NCI-H2227 (cell line): Measurements from ENCODE around the gene RPL27.
"Not testable (repeated sequence)": the region's sequence is repeated elsewhere in the genome, so short reads cannot be mapped to it uniquely, and the experiment has no call there.

Experiments used
- DNase-seq: peaks from one replicate; lab custom pipeline; 2025; ENCODE audit not compliant: unreplicated experiment; lab: John Stamatoyannopoulos, UW

RPL27 gene

DNA sequence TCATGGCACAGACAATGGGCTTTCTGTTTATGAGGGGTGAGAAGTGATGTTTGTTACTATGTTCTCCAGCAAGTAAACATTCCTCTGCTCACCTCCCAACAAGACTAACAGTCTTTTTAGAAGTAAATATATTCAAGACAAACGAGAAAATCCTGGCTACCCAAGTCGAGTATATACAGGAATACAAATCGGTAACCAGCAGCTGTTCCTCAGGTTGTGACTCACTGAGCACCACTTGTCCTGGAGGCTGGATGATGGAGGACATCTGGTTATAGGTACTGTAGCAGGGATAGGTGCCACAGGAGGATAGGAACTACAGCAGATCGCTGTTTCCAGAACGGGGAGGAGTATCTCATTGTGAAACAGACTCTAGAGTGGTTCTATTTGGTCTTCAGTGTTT is 5.3 kb upstream of the RPL27 start:
- no peak for DNase-seq

DNA sequence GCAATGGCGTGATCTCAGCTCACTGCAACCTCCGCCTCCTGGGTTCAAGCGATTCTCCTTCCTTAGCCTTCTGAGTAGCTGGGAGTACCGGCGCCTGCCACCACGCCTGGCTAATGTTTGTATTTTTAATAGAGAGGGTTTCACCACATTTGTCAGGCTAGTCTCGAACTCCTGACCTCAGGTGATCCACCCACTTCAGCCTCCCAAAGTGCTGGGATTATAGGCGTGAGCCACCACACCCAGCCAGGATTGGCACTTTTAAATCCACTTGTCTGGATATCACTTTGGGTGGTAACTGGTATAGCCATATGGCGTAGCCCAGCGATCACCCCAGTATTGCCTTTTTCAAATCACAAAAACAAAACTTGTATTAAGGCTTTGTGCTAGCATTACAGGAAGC is 4.3 kb upstream of the RPL27 start:
- DNase-seq = not testable (repeated sequence)

DNA sequence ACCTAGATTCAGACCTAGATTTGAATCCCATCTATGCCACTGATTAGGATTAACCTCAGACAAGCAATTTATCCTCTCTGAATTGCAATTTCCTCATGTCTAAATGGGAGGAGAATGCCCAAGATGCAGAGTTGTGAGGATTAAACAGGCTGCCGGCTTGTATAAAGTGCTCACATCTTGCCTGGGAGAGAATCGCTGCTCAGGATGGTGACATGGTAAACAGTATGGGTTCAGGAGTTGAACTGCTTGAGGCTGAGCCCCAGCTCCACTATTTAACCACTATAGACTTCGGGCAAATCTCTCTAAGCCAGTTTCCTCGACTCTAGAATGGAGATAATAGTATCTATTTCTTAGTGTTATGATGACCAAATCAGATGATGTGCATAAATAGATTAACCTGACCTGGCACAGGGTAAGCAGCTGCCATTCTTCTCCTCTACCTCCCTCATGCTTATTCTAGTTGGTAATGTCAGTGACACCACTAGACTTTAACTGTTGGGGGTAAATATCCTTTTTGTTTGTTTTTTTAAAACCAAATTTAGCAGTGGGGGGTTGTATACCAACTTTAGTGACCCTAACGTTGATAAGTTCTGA is 732 bp upstream of the RPL27 start:
- DNase-seq = no peak

DNA sequence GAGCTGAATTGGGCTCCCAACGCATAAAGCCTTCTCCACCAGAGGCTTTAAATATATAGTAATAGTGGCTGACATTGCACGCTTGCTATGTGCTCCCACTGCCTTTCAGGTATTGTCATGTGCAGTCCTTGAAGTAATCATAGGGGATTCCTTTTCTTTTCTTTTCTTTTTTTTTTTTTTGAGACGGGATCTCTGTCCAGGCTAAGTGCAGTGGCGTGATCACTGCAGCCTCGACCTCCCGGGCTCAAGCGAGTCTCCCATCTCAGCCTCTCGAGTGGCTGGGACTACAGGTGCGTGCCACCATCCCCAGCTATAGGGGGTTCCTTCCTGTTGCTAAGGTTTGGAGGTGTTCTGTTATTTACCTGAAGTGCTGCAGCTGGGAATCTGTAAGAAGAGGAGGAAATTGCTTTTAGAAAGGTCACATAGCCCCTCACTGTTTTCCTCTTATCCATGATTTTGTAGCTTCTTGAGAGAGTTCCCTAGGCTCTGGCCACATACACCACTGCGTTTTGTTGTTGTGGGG is 845 bp downstream of the RPL27 start:
- no peak for DNase-seq

DNA sequence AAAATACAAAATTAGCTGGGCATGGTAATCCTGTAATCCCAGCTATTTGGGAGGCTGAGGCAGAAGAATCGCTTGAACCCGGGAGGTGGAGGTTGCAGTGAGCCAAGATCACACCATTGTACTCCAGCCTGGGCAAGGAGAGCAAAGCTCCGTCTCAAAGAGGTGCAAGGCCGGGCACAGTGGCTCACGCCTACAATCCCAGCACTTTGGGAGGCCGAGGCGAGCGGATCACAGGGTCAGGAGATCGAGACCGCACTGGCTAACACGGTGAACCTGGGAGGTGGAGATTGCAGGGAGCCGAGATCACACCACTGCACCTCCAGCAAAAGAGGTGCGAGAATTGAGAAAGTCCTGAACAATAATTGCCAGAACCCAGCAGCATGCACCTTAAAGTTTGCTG is 2.7 kb downstream of the RPL27 start:
- not testable (repeated sequence) for DNase-seq

DNA sequence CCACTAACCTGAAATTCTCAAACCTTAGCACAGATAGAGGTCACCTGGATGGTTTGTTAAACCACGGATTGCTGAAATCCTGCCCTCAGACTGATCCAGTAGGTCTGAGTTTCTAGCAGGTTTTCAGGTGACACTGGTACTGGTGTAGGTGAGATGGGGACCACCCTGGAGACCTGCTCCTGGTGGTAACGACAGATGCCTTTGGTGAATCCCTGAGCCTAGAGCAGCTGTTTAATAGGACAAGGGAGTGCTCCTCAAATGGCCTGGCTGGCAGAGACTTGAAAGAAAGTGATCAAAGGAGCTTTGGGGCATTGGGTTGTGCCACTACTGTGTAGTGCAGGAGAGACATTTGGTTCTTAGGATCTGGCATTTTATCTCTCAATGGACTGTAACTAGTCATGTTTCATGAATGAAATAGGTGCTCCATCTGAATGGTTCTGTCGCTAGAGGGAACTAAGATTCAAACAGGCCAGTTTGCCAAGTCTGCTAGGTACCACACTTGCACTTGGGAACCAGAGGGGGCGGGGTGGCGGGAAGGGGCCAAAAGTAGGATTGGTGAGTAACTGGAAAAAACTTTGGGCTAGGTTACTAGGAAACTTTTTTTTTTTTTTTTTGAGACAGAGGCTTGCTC is 5.4 kb downstream of the RPL27 start:
- no peak for DNase-seq

DNA sequence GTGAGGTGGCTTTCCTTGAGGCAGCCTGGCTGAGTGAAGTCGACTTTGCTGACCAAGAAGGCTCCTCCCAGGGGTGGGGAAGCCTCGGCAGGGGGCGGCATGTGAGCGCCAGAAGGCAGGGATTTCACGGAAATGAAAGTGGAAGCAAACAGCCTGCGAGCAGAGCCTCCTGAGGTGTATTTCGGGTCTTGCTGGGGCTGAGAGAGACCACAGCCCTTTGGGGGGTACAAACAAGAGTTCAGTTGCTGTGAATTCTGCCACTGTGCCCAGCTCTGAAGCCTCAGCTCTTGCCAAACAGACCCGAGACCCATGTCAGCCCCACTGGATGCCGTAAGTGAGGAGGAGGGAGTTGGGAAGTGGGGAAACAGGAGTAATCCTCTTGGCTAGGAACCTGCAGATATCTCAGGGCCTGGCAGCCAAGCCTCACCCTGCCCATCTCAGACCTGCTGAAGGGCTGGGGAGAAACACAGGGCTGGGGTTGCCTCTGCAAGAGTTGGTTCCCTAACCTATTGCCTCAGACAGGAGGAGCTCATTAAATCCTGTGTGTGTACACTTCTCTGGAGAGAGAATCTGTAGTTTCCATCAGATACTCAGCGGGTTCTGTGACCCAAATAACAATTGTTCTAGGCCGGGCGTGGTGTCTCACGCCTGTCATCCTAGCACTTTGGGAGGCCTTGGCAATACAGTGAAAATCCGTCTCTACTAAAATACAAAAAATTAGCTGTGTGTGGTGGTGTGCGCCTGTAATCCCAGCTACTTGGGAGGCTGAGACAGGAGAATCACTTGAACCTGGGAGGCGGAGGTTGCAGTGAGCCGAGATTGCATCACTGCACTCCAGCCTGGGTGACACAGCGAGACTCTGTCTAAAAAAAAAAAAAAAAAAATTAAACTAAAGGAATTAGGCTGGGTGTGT is 8.7 kb downstream of the RPL27 start, which contains the start of gene IFI35:
IFI35 (plus strand) TSS at position 146 of the 913 bp plus-strand sequence; CDS start at position 310, 164 bp downstream.
- DNase-seq = peak; percentile 82

DNA sequence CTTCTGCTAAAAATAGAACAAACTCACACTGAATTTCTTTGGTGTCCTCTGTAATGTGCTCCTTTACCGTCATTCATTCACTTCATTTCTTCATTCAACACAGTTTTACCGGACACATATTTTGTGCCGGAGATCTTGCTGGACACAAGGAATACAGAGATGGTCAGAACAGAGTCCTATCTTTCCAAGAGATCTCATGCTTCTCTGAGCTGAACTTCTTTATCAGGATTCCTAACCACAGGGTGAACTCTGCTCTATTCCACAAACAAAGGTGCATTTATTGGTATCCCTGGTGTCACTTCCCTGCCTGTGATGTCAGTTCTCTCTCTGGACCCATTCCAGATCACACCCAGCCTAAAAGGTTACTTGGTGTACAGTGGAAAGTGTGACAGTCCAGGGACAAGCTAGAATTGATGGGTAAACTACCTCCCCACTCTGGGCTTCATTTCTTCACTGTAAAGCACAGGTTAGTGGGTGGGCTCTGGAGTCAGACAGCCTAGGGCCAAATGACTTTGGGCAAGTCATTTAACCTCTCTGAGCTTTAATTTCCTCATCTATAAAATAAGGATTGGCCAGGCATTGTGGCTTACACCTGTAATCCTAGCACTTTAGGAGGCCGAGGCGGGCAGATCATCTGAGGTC is 12.6 kb downstream of the RPL27 start:
- DNase-seq = no peak

DNA sequence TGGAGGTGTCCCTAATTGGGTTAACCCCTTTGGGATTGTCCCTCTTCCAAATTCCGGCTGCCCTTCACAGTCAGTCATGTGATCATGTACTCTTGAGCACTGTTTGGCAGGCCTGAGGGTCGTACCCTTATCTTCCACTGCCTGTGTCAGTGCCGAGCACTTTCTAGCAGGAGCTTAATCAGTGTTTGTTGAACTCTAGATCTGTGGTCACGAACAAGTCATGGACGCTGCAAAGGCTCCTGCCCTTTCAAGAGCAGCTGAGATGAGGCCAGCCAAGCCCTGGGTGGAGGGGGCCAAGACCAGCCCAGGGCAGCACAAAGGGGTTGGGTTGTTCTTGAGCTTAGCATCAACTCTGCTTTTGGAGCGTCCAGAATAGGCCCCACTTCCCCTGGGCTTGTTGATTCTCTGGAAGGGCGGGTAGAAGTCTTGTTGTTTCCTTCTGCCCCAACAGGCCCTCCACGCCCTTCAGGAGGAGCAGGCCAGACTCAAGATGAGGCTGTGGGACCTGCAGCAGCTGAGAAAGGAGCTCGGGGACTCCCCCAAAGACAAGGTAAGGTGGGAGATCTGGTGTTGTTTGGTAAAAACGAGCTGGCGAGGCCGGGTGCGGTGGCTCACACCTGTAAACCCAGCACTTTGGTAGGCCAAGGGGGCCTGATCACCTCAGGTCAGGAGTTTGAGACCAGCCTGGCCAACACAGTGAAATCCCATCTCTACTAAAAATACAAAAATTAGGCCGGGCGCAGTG is 13.7 kb downstream of the RPL27 start:
- DNase-seq = no peak

DNA sequence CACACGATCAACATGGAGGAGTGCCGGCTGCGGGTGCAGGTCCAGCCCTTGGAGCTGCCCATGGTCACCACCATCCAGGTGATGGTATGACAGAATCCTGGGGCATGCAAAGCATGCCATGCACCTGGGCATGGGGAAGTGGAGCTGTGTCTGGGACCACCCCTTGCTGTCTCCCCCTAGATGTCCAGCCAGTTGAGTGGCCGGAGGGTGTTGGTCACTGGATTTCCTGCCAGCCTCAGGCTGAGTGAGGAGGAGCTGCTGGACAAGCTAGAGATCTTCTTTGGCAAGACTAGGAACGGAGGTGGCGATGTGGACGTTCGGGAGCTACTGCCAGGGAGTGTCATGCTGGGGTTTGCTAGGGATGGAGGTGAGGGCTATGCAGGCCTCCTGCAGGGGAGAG is 15.1 kb downstream of the RPL27 start:
- DNase-seq = no peak

DNA sequence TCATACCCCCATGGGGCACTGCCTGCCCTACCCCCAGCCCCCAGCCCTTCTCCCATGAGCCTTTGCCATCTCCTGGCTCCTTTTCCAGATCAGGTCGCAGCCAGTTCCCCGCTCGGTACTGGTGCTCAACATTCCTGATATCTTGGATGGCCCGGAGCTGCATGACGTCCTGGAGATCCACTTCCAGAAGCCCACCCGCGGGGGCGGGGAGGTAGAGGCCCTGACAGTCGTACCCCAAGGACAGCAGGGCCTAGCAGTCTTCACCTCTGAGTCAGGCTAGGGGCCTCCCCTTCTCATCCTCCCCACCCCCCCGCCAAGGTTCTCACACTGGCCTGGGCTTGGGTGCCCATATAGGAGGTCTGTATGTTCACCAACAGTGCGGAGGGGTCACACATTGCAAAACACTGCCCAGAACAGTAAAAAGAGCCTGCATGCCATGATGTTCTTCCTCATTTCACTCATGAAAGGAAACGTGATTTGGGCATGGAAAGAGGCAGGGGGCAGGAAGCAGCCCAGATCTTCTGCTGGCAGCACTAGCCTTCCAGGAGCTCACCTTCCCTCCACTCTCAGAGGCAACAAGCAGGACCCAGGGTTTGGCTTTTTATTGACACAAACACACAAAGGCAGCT is 15.9 kb downstream of the RPL27 start:
- DNase-seq = no peak

DNA sequence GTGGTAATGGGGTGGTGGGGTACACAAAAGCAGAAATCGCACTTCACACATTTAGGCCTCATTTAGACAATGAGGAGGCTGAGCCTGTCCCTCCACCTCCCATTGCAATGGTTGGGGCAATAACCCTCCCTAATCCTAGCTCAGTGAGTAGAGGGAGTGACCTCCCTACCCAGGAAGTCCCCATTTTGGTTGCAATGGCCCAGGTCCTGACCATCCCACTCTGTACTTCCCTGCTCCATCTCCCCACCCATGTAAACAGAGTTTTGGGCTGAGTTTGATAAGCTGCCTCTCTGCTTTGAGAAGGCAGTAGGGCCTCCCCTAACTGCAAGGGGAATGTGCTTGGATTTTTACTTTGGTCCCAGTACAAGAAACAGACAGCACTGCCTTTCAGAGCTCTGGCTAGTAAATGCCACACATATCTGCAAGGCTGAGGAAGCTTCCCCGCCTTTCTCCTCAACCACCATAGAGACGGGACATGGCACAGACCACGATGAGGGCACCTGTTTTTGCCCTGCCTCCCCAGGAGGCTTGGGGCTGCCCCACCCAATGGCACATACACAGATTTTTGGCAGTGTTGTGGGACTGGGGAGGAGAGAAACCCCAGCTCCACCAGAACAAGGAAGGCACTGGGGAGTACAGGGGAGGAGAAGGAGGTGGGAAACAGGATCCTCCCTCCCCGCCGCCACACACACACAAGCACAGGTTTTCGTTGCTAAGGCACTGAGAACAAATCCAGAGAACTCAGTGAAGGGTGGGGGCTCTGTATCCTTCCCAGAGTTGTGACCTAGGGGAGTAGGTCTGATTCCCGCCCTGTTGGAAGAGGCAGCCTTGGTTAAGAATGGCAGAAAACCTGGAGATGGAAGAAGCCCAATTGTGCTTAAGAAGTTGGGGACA is 16.7 kb downstream of the RPL27 start:
- DNase-seq = no peak

DNA sequence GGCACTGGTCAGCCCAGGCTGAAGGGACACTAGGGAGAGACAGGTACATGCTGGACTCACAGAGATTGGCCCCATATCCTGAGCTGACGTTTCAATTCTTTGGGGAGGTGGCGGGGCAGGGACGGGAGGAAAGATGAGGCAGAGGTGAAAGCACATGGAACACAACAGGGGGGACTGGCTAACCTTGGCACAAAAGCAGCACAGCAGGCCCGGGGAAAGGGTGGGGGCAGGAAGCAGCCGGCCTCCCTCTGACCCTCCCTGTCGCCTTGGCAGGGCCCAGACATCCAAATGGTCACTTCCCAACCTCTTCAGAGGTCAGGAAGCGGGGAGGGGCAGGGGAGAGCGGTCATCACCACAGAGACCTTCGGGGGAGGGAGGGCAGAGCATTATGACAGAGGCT is 17.4 kb downstream of the RPL27 start:
- no peak for DNase-seq

DNA sequence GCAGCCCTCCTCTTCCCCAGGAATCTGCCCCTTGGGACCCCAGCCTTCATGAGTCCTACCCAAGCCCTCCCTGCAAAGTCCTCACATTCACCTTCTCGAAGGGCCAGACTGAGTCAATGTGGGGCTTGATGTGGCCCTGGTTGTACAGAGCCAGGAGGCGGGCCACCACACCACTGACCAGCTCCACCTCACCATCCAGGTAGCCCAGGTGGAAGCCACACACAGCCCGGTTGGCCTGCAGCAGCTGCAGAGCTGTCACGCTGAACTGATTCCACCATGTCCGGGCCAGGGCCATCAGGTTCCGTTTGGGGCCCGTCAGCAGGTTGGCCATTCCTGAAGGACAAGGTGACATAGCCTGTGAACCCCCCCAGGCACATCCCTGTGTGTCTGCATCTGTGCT is 18.0 kb downstream of the RPL27 start:
- no peak for DNase-seq

DNA sequence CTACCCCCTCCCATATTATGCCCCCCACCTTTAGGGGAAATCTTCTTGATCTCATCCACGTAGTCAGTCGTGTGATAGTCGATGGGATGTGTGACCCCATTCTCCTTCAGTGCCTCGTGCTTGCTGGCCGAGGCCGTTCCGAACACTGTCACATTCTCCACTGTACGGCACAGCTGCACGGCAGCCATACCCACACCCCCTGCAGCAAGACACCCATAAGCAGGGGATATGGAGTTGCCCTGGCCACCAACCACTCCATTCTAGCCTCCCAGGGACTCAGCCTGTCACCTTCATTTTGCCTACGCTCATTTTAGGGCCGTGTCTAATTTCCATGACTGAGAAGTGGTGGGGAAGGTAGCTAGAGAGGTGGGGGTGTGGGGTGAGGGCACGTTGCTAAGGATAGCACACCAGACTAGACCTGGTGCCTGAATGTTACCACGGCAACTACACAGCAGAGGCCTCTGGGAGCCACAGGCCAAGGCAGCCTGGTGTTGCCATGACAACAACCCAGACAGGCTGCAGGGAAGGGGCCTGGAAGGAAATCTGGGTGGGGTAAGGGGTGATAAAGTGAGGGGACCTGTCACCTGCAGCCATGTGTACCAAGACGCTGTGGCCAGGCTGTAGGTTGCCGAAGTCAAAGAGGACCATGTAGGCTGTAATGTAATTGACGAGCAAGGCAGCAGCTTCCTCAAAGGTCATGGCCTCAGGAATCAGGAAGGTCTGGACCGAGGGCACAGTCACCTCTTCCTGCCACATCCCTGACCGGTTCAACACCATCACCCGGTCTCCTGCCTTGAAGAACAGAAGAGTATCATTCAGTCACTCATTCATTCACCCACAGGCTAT is 20.0 kb downstream of the RPL27 start:
- peak; percentile 91 for DNase-seq

DNA sequence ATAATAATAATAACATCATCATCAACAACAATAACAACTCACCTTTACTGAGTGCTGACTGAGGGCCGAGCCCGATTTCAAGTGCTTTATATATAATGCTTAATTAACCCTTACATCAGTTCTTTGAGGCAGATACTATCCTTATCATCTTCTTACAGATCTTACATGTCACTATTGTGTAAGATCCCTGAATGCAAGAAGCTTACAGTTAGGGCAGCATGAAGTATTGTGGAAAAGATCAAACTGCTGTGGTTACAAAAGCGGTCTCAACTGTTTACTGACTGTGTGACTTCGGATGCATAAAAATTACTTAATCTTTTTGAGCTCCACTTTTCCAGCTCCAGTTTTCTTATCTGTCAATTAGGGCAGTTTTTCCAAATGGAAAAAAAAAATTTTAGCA is 20.7 kb downstream of the RPL27 start:
- no peak for DNase-seq

DNA sequence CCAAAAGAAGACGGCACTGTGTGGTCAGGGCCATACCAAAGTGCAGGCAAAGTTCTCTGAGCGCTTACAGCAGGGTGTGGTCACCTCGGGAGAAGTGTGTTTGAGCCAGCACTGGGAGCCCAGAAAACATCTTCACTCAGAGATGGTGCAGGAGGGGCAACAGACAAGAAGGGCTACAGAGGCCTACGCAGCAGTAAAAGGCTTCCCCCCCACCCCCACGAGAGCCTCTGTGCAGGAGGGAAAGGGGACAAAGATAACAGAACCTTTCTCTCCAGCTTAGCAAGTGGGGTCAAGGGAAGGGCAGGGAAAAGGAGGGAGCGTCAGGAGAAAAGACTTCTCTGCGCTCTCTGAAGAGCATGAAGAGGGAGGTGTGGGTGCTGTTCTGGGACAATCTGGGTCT is 21.2 kb downstream of the RPL27 start:
- DNase-seq = no peak

DNA sequence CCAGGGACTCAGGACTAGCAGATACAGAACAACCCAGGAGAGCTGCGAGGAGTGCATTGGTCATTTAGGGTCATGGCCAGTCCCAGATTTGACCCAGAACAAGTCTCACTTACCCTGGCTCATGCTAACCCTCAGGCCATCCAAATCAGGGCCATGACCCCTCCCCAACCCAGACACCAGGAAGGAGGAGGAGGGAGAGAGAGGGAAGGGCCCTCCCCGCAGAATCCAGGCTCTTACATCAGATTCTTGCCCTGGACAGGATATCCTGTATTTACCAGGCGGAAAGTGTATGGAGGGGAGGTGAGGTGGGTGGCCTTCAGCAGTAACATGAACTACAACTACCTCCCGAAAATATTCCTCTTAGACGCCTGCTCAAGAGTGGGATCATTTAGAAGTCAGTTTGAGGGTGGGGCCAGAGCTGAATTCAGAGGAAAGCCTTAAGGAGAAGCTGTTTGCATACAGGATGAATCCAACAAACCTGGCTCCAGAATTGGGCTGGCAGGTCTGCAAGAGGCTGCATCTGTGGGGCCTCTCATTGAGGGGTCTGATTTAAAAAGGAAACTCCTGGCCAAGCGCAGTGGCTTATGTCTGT is 21.9 kb downstream of the RPL27 start:
- no peak for DNase-seq
